H1 (cell line): ENCODE data around the gene KRT1. TPM values are rescaled to one million over a fixed set of nuclear protein-coding genes. Genes with fewer than 3 reads are reported as not detected.

Experiments used
- BACH1 ChIP-seq: IDR thresholded peaks from 2 replicates; pipeline ENCODE4 v1.6.1; 2012; ENCODE audit warnings: low read length, improper control_type of control experiment
- CBX8 ChIP-seq: fragments of 300-800, 300-1000 bp; sonication (generic); IDR thresholded peaks from 2 replicates; pipeline ENCODE4 v1.7.1; 2016; ENCODE audit warnings: low read depth, low read length, borderline replicate concordance
- CHD2 ChIP-seq: IDR thresholded peaks from 2 replicates; pipeline ENCODE4 v1.6.1; 2012; ENCODE audit warnings: low read length, improper control_type of control experiment
- CHD7 ChIP-seq: fragments of 300-600 bp; sonication (generic); IDR thresholded peaks from 2 replicates; pipeline ENCODE4 v1.7.1; 2012; ENCODE audit warnings: low read length, moderate library complexity, mild to moderate bottlenecking, inconsistent platforms; ENCODE audit not compliant: insufficient replicate concordance
- KDM4A ChIP-seq: IDR thresholded peaks from one replicate; pipeline ENCODE4 v1.7.1; 2012; ENCODE audit warnings: low read depth, mild to moderate bottlenecking, moderate library complexity, low read length, inconsistent platforms; ENCODE audit not compliant: severe bottlenecking
- MAX ChIP-seq: IDR thresholded peaks from 2 replicates; pipeline ENCODE4 v1.6.1; 2012; ENCODE audit warnings: inconsistent platforms
- RFX5 ChIP-seq: IDR thresholded peaks from 2 replicates; pipeline ENCODE4 v1.6.1; 2011; ENCODE audit warnings: low read depth, low read length, improper control_type of control experiment, borderline replicate concordance
- SIRT6 ChIP-seq: IDR thresholded peaks from one replicate; pipeline ENCODE4 v1.7.1; 2012; ENCODE audit warnings: low read length, inconsistent platforms
- SP1 ChIP-seq: IDR thresholded peaks from 2 replicates; pipeline ENCODE4 v1.6.1; 2011; ENCODE audit warnings: low read depth, low read length
- SP2 ChIP-seq: IDR thresholded peaks from 2 replicates; pipeline ENCODE4 v1.6.1; 2012; ENCODE audit warnings: mild to moderate bottlenecking, low read length, inconsistent platforms
- SUZ12 ChIP-seq: fragments of 200-600 bp; sonication (generic); IDR thresholded peaks from 2 replicates; pipeline ENCODE4 v1.6.1; 2012; ENCODE audit warnings: mild to moderate bottlenecking, inconsistent platforms, low read length, moderate library complexity, mixed read lengths
- USF2 ChIP-seq: IDR thresholded peaks from 2 replicates; pipeline ENCODE4 v1.6.1; 2011; ENCODE audit warnings: low read length, improper control_type of control experiment
- polyA plus RNA-seq, 7 experiments: library from polyadenylated mRNA; depleted of rRNA in 3 of 7; stranded (reverse) in 5 of 7; unstranded in 2 of 7; fragments of >200 nt in 5 of 7; fragments of 200-250 nt in 2 of 7; gene quantifications; 1 replicate in 5 of 7; 2 replicates in 1 of 7; 4 replicates in 1 of 7; pipeline versions ENCODE4 v1.2.1 to v1.2.3, GENCODE V29; 2011 to 2013; ENCODE audit warnings: missing spikeins in 2 of 7, mixed read lengths in 2 of 7
- total RNA-seq: library from RNA; stranded (reverse); fragmentation: NEBNext Ultra II Directional; extraction: Animal tissue kit (Norgen Biotek cat#: 25700); gene quantifications from 2 replicates; pipeline ENCODE4 v1.2.1, GENCODE V29; 2021

The KRT1 gene
- total and polyA plus RNA-seq, 2 of the 8 experiments (the other 6 are each of a cell fraction or from before 2014, with no cell fraction given): not detected

GRCh38 chr12:52674433-52674775 is 5.8 kb downstream of the KRT1 start (continued):
- TF ChIP-seq CHD7: no peak
- TF ChIP-seq MAX: no peak
- TF ChIP-seq KDM4A: no peak
- TF ChIP-seq CHD2: no peak
- TF ChIP-seq BACH1: no peak
- no peak for TF ChIP-seq SUZ12
- no peak for TF ChIP-seq USF2
- TF ChIP-seq SIRT6: no peak
- TF ChIP-seq CBX8: no peak
- TF ChIP-seq RFX5: no peak
- no peak for TF ChIP-seq SP2
- TF ChIP-seq SP1: no peak
- TF ChIP-seq, all 59 proteins: peak for 0
